T-helper 1 cell treated with Interleukin-12 subunit alpha and Interleukin-12 subunit beta and Interleukin-4 antibody, amounts not matched to agents 30 μg/mL and 1 μg/mL, for 36 hours (primary cell): ENCODE data around the gene PLOD3.
"Not testable (repeated sequence)": the region's sequence is repeated elsewhere in the genome, so short reads cannot be mapped to it uniquely, and the experiment has no call there.

Experiments
- H3K27ac Mint-ChIP-seq: one replicate; pipeline ENCODE4 v1.8.0; 2021; ENCODE audit warnings: mild to moderate bottlenecking, mixed read lengths
- H3K27me3 Mint-ChIP-seq: one replicate; pipeline ENCODE4 v1.8.0; 2021; ENCODE audit warnings: low read depth, mixed read lengths
- H3K36me3 Mint-ChIP-seq: one replicate; pipeline ENCODE4 v1.8.0; 2021; ENCODE audit warnings: low read depth, mixed read lengths
- H3K4me1 Mint-ChIP-seq: one replicate; pipeline ENCODE4 v1.8.0; 2021; ENCODE audit warnings: low read depth, mixed read lengths
- H3K4me3 Mint-ChIP-seq: one replicate; pipeline ENCODE4 v1.8.0; 2021; ENCODE audit warnings: mild to moderate bottlenecking, moderate library complexity, mixed read lengths
- H3K9me3 Mint-ChIP-seq: one replicate; pipeline ENCODE4 v1.8.0; 2021; ENCODE audit warnings: mixed read lengths

The PLOD3 gene

GRCh38 chr7:101210143-101210542 is 7.2 kb downstream of the PLOD3 start:
- Mint-ChIP-seq H3K9me3 (no peaks in the 10 kb centered on the region), H3K27me3 (no peaks in the 10 kb centered on the region), H3K4me1 (no peaks in the 10 kb centered on the region), H3K27ac (no peak overlapping the region), H3K4me3 (no peak overlapping the region), H3K36me3 (peaks cover 17% of the 10 kb centered on the region)

DNA sequence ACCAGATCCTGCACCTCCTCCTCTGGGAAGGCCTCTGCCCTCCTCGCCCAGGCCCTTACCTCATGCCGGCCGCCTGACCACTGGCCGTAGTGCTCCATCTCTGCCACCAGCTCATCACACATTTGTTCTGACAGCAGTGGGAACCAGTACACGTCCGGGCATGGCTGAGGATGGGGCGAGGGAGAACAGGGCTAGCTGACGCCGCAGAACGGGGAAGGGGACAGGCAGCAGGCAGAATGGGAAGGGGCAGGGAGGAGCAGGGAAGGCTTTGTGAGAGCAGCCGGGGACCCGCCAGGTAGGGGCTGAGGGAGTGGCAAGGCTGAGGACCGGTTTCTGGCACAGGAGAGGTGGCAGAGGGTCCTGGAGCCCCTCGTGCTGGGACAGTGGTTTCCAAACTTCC is 8.6 kb downstream of the PLOD3 start:
- no peak overlapping the region for H3K27ac Mint-ChIP-seq

GRCh38 chr7:101207459-101207858 is 9.9 kb downstream of the PLOD3 start:
- H3K27ac Mint-ChIP-seq: no peak overlapping the region
- H3K36me3 Mint-ChIP-seq: peaks cover 13% of the 10 kb centered on the region
- H3K4me1 Mint-ChIP-seq: peaks cover 2% of the 10 kb centered on the region
- peaks cover 18% of the 10 kb centered on the region for H3K27me3 Mint-ChIP-seq
- H3K9me3 Mint-ChIP-seq: no peaks in the 10 kb centered on the region
- no peak overlapping the region for H3K4me3 Mint-ChIP-seq

More for the DNA sequence above, 8.6 kb downstream of the PLOD3 start:
- Mint-ChIP-seq H3K4me1 (peaks cover under 1% of the 10 kb centered on the region), H3K9me3 (no peaks in the 10 kb centered on the region), H3K36me3 (peaks cover 13% of the 10 kb centered on the region), H3K4me3 (no peak overlapping the region), H3K27me3 (peaks cover 6% of the 10 kb centered on the region)

DNA sequence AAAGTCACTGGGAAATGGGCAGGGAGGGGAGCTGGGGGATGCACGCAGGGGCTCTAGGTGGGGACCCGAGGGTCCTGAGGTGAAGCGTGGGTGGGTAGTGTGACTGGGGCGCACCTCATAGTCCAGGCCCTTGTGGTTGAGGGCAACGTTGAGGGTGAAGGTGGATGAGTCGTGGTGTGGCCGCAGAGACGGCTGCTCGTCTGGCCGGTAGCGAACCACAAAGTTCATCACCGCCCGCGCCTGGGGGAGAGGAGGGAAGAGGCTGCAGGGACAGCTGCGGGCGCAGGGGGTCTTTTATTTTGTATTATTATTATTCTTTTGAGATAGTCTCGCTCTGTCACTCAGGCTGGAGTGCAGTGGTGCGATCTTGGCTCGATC is 10.7 kb downstream of the PLOD3 start:
- H3K4me3 Mint-ChIP-seq: no peak overlapping the region
- peaks cover 21% of the 10 kb centered on the region for H3K27me3 Mint-ChIP-seq

GRCh38 chr7:101205901-101206664 is 11.3 kb downstream of the PLOD3 start:
- Mint-ChIP-seq H3K9me3 (no peaks in the 10 kb centered on the region), H3K4me1 (peaks cover 2% of the 10 kb centered on the region)

More for the DNA sequence above, 10.7 kb downstream of the PLOD3 start:
- peaks cover 2% of the 10 kb centered on the region for H3K4me1 Mint-ChIP-seq
- H3K36me3 Mint-ChIP-seq: peaks cover 13% of the 10 kb centered on the region
- H3K9me3 Mint-ChIP-seq: no peaks in the 10 kb centered on the region
- no peak overlapping the region for H3K27ac Mint-ChIP-seq

GRCh38 chr7:101203740-101204738 is 13.3 kb downstream of the PLOD3 start:
- Mint-ChIP-seq H3K27me3 (peaks cover 39% of the 10 kb centered on the region), H3K36me3 (peaks cover 13% of the 10 kb centered on the region), H3K4me3 (peak overlapping the region; percentile 73), H3K27ac (peak overlapping the region; percentile 84)
- H3K4me1 Mint-ChIP-seq, H3K9me3 Mint-ChIP-seq: not testable (repeated sequence)

More at GRCh38 chr7:101205901-101206664, 11.3 kb downstream of the PLOD3 start:
- H3K36me3 Mint-ChIP-seq: peaks cover 13% of the 10 kb centered on the region
- no peak overlapping the region for H3K4me3 Mint-ChIP-seq
- H3K27ac Mint-ChIP-seq: no peak overlapping the region
- peaks cover 27% of the 10 kb centered on the region for H3K27me3 Mint-ChIP-seq

- no peak overlapping the region for H3K27ac Mint-ChIP-seq
- peaks cover 39% of the 10 kb centered on the region for H3K27me3 Mint-ChIP-seq
Observed at GRCh38 chr7:101202603-101202918, 14.8 kb downstream of the PLOD3 start.

GRCh38 chr7:101201695-101202602 is 15.4 kb downstream of the PLOD3 start:
- no peaks in the 10 kb centered on the region for H3K9me3 Mint-ChIP-seq
- peaks cover 3% of the 10 kb centered on the region for H3K4me1 Mint-ChIP-seq
- peaks cover 39% of the 10 kb centered on the region for H3K27me3 Mint-ChIP-seq
- no peak overlapping the region for H3K4me3 Mint-ChIP-seq
- H3K27ac Mint-ChIP-seq: no peak overlapping the region
- peaks cover 7% of the 10 kb centered on the region for H3K36me3 Mint-ChIP-seq

More at GRCh38 chr7:101202603-101202918, 14.8 kb downstream of the PLOD3 start:
- Mint-ChIP-seq H3K9me3 (no peaks in the 10 kb centered on the region), H3K4me1 (peaks cover 3% of the 10 kb centered on the region), H3K4me3 (no peak overlapping the region), H3K36me3 (peaks cover 7% of the 10 kb centered on the region)

- Mint-ChIP-seq H3K27ac (no peak within 1 kb of the TSS), H3K27me3 (peaks cover 39% of the 10 kb centered on the region), H3K4me3 (no peak within 1 kb of the TSS)
Observed at GRCh38 chr7:101200862-101201599, 16.4 kb downstream of the PLOD3 start, which contains the start of gene MOGAT3. TSS of gene MOGAT3 (minus strand) at chr7:101201036. CDS start at chr7:101200854, 182 bp downstream.

GRCh38 chr7:101200504-101200861 is 16.9 kb downstream of the PLOD3 start:
- Mint-ChIP-seq H3K27me3 (peaks cover 39% of the 10 kb centered on the region), H3K4me3 (no peak overlapping the region), H3K27ac (no peak overlapping the region), H3K9me3 (no peaks in the 10 kb centered on the region), H3K4me1 (peaks cover 3% of the 10 kb centered on the region), H3K36me3 (no peaks in the 10 kb centered on the region)

More at GRCh38 chr7:101200862-101201599, 16.4 kb downstream of the PLOD3 start, which contains the start of gene MOGAT3:
- Mint-ChIP-seq H3K36me3 (peaks cover 4% of the 10 kb centered on the region), H3K4me1 (peaks cover 3% of the 10 kb centered on the region), H3K9me3 (no peaks in the 10 kb centered on the region)

- not testable (repeated sequence) for H3K9me3 Mint-ChIP-seq, H3K36me3 Mint-ChIP-seq, H3K27ac Mint-ChIP-seq, H3K4me3 Mint-ChIP-seq, H3K4me1 Mint-ChIP-seq
- peaks cover 44% of the 10 kb centered on the region for H3K27me3 Mint-ChIP-seq
Observed at GRCh38 chr7:101199522-101199921, 17.9 kb downstream of the PLOD3 start.

DNA sequence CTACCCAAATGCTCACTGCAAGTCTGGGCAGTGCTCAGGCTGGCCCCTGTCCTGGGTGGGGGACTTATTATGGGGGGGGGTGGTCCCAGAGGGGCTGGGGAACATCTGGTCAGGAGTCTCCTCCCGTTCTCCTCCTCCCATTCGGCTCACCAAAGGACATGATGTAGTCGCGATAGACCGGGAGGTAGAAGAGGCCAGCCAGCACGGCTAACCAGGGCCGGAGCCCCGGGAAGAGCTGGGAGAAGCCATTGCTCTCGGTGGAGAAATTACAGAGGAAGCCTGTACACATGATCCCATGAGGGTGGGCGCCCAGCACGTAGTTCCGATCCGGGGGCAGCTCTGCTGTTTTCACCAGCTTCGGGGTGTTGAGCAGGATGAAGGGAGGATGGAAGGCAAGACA is 18.9 kb downstream of the PLOD3 start:
- Mint-ChIP-seq H3K27ac (no peak overlapping the region), H3K4me3 (no peak overlapping the region), H3K27me3 (peaks cover 35% of the 10 kb centered on the region), H3K36me3 (no peaks in the 10 kb centered on the region), H3K4me1 (peaks cover 1% of the 10 kb centered on the region), H3K9me3 (no peaks in the 10 kb centered on the region)

DNA sequence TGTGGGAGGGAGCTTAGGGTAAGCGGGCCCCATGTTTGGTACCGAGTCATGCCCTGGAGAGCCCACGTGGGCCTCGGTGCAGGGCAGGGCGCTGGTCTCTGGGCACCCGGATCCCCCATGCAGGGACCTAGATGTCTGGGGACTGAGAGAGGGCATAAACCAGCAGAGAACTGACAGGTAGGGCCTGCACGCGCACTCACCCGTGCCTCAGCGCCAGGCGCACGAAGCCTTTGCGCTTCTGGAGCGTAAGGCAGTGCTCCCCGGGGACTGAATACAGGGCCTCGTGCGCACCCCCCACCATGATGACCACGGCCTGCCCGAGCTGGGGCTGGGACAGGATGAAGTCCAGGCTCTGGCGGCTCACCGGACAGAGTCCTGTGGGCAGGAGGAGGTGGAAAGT is 19.4 kb downstream of the PLOD3 start:
- no peak overlapping the region for H3K27ac Mint-ChIP-seq
- H3K9me3 Mint-ChIP-seq: no peaks in the 10 kb centered on the region
- peaks cover 1% of the 10 kb centered on the region for H3K4me1 Mint-ChIP-seq
- H3K27me3 Mint-ChIP-seq: peaks cover 31% of the 10 kb centered on the region
- no peak overlapping the region for H3K4me3 Mint-ChIP-seq
- H3K36me3 Mint-ChIP-seq: no peaks in the 10 kb centered on the region
